GM21515 (cell line): ENCODE data around the gene UTP20.

Experiments
- ATAC-seq: cut with Tn5 transposase; IDR thresholded peaks from one replicate; pipeline ENCODE4 v1.9.1; 2021; ENCODE audit not compliant: unreplicated experiment

The UTP20 gene

DNA sequence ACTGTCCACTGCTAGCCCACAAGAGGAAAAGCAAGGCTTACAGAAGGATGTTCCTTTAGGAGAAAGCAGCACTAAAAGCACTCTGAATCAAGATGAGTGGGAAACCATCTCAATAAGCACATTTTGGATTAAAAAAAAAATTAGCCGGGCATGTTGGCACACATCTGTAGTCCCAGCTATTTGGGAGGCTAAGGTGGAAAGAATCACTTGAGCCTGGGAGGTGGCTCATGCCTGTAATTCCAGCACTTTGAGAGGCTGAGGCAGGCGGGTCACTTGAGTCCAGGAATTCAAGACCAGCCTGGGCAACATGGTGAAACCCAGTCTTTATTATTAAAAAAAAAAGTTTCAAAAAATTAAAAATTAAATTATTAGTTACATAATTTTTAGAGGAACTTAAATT, 144.7 kb downstream of the UTP20 start:
- no peak for ATAC-seq

GRCh38 chr12:101430456-101430855, 150.6 kb downstream of the UTP20 start:
- no peak for ATAC-seq

GRCh38 chr12:101436136-101436535, 156.2 kb downstream of the UTP20 start:
- no peak for ATAC-seq
